ENCODE measurements around the gene SHOC2. TPM values are rescaled to one million over a fixed set of nuclear protein-coding genes. Genes with fewer than 3 reads are reported as not detected.

The SHOC2 gene
- total RNA-seq, 4 donors from 2014 or later = 38.6 to 124 (median 68.2) TPM

DNA sequence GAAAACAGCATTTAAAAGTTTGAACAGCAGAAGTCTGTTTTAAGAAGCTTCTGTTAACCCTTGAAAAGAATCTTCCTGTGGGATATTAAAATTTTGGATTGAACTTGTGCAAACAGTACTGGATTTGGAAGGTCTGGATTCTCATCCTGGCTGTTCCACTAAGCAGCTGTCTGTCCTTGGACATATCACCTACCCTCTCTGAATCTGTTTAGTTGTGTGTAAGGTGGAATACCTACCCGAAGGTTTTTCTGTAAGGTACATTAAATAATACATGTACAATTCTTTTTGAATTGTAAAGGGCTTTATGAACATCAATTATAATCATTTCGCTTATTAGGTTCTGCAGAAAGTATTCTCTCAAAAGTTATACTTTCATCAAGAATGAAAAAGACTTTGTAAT lies 45.5 kb upstream of the SHOC2 start:
- TF ChIP-seq POLR2A (IDR thresholded peaks at IDR 0.05) = no peak
- TF ChIP-seq, protein P1, sequence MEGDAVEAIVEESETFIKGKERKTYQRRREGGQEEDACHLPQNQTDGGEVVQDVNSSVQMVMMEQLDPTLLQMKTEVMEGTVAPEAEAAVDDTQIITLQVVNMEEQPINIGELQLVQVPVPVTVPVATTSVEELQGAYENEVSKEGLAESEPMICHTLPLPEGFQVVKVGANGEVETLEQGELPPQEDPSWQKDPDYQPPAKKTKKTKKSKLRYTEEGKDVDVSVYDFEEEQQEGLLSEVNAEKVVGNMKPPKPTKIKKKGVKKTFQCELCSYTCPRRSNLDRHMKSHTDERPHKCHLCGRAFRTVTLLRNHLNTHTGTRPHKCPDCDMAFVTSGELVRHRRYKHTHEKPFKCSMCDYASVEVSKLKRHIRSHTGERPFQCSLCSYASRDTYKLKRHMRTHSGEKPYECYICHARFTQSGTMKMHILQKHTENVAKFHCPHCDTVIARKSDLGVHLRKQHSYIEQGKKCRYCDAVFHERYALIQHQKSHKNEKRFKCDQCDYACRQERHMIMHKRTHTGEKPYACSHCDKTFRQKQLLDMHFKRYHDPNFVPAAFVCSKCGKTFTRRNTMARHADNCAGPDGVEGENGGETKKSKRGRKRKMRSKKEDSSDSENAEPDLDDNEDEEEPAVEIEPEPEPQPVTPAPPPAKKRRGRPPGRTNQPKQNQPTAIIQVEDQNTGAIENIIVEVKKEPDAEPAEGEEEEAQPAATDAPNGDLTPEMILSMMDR (IDR thresholded peaks at IDR 0.05) = no peak
- no peaks in the 10 kb centered on the region for H3K9me3 ChIP-seq
- H3K4me3 ChIP-seq = peak overlapping the region; percentile 74 to 98 (median 82)
- peak overlapping the region; percentile 8 to 99 (median 78) for H3K27ac ChIP-seq
- no peak for DNase-seq
- peaks cover 0 to 19% (median 13%) of the 10 kb centered on the region in 4 donors for H3K4me1 ChIP-seq
- no peaks in the 10 kb centered on the region for H3K27me3 ChIP-seq
- peaks cover 0 to 31% (median 0%) of the 10 kb centered on the region in 3 donors for H3K36me3 ChIP-seq

DNA sequence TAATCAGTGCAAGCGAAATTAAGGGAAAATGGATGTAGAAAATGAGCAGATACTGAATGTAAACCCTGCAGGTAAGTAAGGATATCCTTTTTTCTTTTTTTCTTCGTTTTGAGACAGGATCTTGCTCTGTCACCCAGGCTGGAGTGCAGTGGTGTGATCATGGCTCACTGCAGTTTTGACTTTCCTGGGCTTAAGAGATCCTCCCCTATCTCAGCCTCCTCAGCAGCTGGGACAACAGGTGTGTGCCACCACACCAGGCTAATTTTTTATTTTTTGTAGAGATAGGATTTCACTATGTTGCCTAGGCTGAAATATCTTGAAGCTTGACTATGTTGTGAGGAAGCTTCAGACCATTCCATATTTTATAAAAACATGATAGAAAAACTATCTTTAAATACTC lies 43.4 kb upstream of the SHOC2 start:
- no peak for DNase-seq
- Histone ChIP-seq H3K36me3 (peaks cover 0 to 45% (median 0%) of the 10 kb centered on the region in 3 donors), H3K4me3 (peak overlapping the region in 2 of 4 donors; percentile 19 to 83), H3K27me3 (no peaks in the 10 kb centered on the region), H3K9me3 (no peaks in the 10 kb centered on the region), H3K27ac (no peak overlapping the region), H3K4me1 (peaks cover 0 to 26% (median 3%) of the 10 kb centered on the region in 4 donors)
- no peak for TF ChIP-seq POLR2A (IDR thresholded peaks at IDR 0.05)
- TF ChIP-seq, protein P1 (IDR thresholded peaks at IDR 0.05) = no peak

DNA sequence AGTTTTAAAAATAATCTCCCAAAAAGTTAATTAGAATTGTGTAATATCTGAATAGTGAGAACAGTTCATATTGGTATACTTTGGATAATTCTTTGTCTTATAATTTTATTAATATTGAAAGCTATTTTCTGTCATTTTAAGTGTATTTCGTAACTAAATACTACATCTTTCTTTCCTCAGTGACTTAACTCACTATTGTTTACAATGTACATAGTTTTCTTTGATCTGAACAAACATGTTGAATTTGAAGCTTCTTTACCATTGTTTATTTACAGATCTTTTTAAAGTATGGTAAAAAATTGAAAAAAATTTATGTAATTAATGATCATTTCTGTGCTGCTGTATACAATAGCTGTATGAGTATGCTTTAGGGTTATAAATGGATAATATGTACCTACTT lies 42.6 kb upstream of the SHOC2 start:
- peaks cover 0 to 53% (median 0%) of the 10 kb centered on the region in 3 donors for H3K36me3 ChIP-seq
- TF ChIP-seq, protein P1 (IDR thresholded peaks at IDR 0.05) = no peak
- TF ChIP-seq POLR2A (IDR thresholded peaks at IDR 0.05) = no peak
- H3K4me3 ChIP-seq = peak overlapping the region in 2 of 4 donors; percentile 12 to 83
- H3K9me3 ChIP-seq = no peaks in the 10 kb centered on the region
- no peaks in the 10 kb centered on the region for H3K27me3 ChIP-seq
- H3K27ac ChIP-seq = no peak overlapping the region
- peaks cover 0 to 28% (median 2%) of the 10 kb centered on the region in 4 donors for H3K4me1 ChIP-seq
- DNase-seq = no peak

DNA sequence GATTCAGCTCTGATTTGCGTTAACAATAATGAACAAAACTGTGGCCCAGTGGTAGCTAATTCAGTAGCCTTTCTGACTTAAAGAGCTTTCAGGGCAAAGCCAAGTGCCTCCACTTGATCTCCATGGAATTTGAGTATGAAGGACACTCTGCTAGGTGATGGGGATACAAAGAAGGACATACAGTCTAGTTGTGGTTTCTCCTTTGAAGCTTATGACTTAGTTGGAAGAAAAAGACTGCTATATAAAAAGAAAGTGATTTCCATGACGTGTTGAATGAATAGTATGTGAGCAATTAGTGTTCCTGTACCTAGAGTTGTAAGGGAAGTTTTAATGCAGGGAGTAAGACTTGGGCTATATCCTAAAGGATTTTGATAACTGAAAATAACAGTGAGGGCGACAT lies 39.4 kb upstream of the SHOC2 start:
- DNase-seq = no peak
- H3K27me3 ChIP-seq = no peaks in the 10 kb centered on the region
- H3K9me3 ChIP-seq = no peaks in the 10 kb centered on the region
- peaks cover 0 to 39% (median 7%) of the 10 kb centered on the region in 4 donors for H3K4me1 ChIP-seq
- no peak for TF ChIP-seq POLR2A (IDR thresholded peaks at IDR 0.05)
- TF ChIP-seq, protein P1 (IDR thresholded peaks at IDR 0.05) = no peak
- H3K4me3 ChIP-seq = no peak overlapping the region
- peaks cover 0 to 84% (median 0%) of the 10 kb centered on the region in 3 donors for H3K36me3 ChIP-seq
- no peak overlapping the region for H3K27ac ChIP-seq

DNA sequence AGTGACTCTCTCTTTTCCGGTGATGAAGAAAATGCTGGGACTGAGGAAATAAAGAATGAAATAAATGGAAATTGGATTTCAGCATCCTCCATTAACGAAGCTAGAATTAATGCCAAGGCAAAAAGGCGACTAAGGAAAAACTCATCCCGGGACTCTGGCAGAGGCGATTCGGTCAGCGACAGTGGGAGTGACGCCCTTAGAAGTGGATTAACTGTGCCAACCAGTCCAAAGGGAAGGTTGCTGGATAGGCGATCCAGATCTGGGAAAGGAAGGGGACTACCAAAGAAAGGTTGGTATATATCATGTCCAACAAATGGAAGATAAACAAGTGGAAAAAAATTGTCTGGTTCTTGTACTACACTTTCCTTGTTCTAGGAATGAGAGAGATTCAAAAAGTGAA lies 38.2 kb upstream of the SHOC2 start:
- peaks cover 0 to 41% (median 10%) of the 10 kb centered on the region in 4 donors for H3K4me1 ChIP-seq

More for the DNA sequence above, 38.2 kb upstream of the SHOC2 start:
- Histone ChIP-seq H3K36me3 (peaks cover 0 to 90% (median 0%) of the 10 kb centered on the region in 3 donors), H3K27ac (no peak overlapping the region), H3K27me3 (no peaks in the 10 kb centered on the region), H3K9me3 (no peaks in the 10 kb centered on the region), H3K4me3 (no peak overlapping the region)
- TF ChIP-seq POLR2A (IDR thresholded peaks at IDR 0.05) = no peak
- TF ChIP-seq, protein P1 (IDR thresholded peaks at IDR 0.05) = no peak
- no peak for DNase-seq

All from Peyer's patch (tissue), 4 donors.